Stimulated activated naive CD8-positive, alpha-beta T cell treated with anti-CD3 and anti-CD28 coated beads, Interleukin-15, Interleukin-2, amounts not matched to agents 100 ng/mL and 50 ng/mL, for 24 hours (primary cell): ENCODE data around the gene C13orf42.
"Not testable (repeated sequence)": the region's sequence is repeated elsewhere in the genome, so short reads cannot be mapped to it uniquely, and the experiment has no call there.

Experiments used
- H3K27ac Mint-ChIP-seq: one replicate; pipeline ENCODE4 v1.8.0; 2021; ENCODE audit warnings: mild to moderate bottlenecking, mixed read lengths
- H3K27me3 Mint-ChIP-seq: one replicate; pipeline ENCODE4 v1.8.0; 2021; ENCODE audit warnings: mixed read lengths
- H3K36me3 Mint-ChIP-seq: one replicate; pipeline ENCODE4 v1.8.0; 2021; ENCODE audit warnings: low read depth, mixed read lengths
- H3K4me1 Mint-ChIP-seq: one replicate; pipeline ENCODE4 v1.8.0; 2021; ENCODE audit warnings: low read depth, mixed read lengths
- H3K4me3 Mint-ChIP-seq: one replicate; pipeline ENCODE4 v1.8.0; 2021; ENCODE audit warnings: mild to moderate bottlenecking, mixed read lengths
- H3K9me3 Mint-ChIP-seq: one replicate; pipeline ENCODE4 v1.8.0; 2021; ENCODE audit warnings: mixed read lengths

The C13orf42 gene

DNA sequence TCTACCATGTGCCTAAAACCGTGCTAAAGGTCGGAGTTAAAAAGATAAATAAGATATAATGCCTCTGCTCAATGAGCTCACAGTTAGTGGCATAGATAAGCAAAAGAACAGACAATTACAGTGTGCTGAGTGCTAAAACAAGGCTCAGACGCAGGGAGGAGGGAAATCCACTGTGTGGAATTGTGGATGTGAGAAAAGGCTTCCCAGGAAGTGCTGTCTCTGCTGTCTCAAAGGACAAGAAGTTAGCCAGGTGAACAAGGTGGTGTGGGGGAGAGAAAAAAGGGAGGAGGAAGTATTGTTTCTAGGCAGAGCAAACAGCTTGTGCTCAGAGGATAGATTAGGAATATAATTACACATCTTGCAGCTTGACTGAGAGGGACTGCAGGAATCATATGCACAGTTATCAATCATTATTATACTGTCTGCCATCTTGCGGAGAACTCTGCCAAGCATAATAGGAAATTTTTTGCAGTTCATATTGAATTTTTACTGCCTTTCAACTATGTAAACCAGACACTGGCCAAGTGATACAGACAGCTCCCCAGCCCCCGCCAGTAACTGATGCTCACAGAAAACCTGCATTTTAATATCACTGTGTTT is 9.3 kb downstream of the C13orf42 start:
- no peaks in the 10 kb centered on the region for H3K9me3 Mint-ChIP-seq
- H3K36me3 Mint-ChIP-seq: no peaks in the 10 kb centered on the region
- H3K4me3 Mint-ChIP-seq: no peak overlapping the region
- peaks cover 20% of the 10 kb centered on the region for H3K27me3 Mint-ChIP-seq
- H3K27ac Mint-ChIP-seq: no peak overlapping the region
- no peaks in the 10 kb centered on the region for H3K4me1 Mint-ChIP-seq

DNA sequence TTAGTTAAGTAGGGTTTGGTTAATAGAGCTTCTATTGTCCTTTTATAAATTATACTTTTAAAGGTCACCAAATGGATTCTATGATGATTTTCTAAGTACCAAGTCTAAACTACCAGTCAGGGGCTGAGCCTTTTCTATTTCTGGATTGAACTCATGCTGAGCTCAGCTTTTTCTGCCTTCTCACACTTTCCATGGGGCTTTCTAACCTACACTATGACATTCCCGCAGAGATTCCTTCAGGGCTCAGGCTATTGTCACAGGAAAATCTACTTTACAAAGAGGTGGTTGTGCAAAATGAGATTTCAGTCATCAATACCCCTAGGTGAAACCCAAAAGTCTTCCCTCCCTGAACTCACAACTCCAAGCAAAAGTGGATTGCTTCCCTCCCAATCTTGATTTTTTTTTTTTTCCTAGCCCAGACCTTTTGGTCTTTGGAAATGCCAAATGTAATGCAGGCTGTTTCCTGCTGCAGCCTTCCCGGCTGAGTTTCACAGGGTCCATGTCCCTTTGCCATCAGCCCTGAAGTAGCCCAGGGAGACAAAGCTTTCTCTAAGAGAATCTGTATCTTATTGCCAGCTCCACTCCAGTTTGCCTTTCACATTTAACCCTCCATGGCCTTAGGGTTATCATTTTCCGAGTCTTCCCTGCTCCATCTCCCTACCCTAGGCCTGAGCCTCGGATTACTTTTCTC is 13.6 kb downstream of the C13orf42 start:
- no peak overlapping the region for H3K27ac Mint-ChIP-seq
- no peaks in the 10 kb centered on the region for H3K36me3 Mint-ChIP-seq
- peaks cover 11% of the 10 kb centered on the region for H3K27me3 Mint-ChIP-seq
- H3K4me3 Mint-ChIP-seq: no peak overlapping the region
- no peaks in the 10 kb centered on the region for H3K9me3 Mint-ChIP-seq
- H3K4me1 Mint-ChIP-seq: no peaks in the 10 kb centered on the region

DNA sequence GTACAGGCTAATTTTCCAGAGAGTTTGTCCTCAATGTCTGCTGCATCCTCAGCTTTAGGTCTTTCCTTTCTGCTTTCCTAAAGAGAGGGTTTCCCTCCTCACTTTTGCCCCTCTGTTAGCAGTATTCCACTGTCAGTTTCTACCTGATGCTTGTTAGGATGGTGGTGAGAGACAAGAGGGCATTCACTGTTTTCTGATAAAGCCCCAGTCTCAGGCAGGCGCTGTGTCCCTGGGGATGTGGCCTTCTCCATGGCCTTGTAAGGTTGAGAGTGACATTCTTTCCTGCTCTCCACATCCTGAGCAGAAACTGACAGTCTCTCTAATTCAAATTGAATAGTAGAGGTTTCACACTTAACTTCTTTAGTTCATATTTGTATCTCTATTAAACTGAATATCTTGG is 14.9 kb downstream of the C13orf42 start:
- no peak overlapping the region for H3K4me3 Mint-ChIP-seq
- no peaks in the 10 kb centered on the region for H3K36me3 Mint-ChIP-seq
- H3K27ac Mint-ChIP-seq: no peak overlapping the region
- H3K9me3 Mint-ChIP-seq: no peaks in the 10 kb centered on the region
- peaks cover 3% of the 10 kb centered on the region for H3K27me3 Mint-ChIP-seq
- H3K4me1 Mint-ChIP-seq: no peaks in the 10 kb centered on the region

DNA sequence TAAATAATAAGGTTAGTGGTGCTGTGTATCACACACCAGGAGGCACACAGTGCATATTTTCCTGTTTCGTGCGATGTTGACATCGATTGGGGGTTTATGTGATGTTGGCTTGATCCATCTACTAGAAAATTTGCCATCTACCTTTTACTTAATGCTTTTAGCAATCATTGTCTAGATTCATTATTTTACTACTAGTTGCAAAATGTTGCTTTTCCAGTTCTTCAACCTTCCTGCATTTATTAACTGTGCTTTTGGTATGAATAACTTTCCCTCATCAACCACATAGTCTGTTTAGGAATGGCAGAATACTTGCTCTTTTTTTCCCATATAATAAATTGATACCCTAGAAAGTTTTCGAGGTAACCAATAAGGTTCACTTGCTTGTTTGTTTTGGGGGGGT is 17.5 kb downstream of the C13orf42 start:
- H3K4me3 Mint-ChIP-seq: no peak overlapping the region
- H3K9me3 Mint-ChIP-seq: no peaks in the 10 kb centered on the region
- no peaks in the 10 kb centered on the region for H3K27me3 Mint-ChIP-seq
- H3K27ac Mint-ChIP-seq: no peak overlapping the region
- H3K4me1 Mint-ChIP-seq: no peaks in the 10 kb centered on the region
- no peaks in the 10 kb centered on the region for H3K36me3 Mint-ChIP-seq

DNA sequence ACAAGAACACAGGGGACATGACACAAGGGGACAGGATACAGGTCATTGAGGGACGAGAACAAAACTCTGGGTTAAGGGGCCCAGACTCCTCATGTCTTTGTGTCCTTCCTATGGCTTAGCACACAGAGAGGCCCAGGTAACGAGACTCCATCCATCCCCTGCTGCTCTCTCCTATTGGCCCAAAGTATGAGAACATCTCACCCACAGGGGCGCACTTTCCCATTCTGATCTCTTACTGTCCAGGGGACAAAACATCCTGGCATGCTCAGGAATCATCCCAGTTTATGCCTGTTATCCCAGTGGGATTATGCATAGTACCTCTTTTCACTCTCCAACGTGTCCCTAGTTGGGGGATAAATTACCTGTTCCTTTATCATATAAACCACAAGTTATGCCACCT is 19.2 kb downstream of the C13orf42 start:
- Mint-ChIP-seq H3K4me3 (no peak overlapping the region), H3K27ac (no peak overlapping the region), H3K4me1 (no peaks in the 10 kb centered on the region), H3K36me3 (no peaks in the 10 kb centered on the region), H3K9me3 (no peaks in the 10 kb centered on the region), H3K27me3 (no peaks in the 10 kb centered on the region)

DNA sequence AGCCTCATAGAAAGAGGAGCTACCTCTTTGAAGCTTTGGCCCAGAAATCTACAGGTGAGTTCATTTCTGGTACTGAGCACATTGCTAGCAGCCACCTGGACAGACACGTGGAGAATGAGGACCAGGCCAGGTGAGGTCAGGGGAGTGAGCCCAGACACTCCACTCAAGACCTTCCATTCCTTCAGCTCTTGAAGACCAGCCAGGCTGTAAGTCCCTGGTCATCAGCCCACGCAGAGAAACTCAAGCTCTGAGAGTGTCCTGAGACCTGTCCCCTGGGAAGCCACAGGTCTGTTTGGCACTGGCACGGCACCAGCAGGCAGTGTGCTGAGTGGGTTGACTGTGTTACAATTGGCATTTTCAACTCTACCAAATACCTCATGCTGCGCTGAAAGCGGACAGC is 27.4 kb downstream of the C13orf42 start:
- H3K27me3 Mint-ChIP-seq: no peaks in the 10 kb centered on the region
- H3K4me3 Mint-ChIP-seq: no peak overlapping the region
- no peak overlapping the region for H3K27ac Mint-ChIP-seq
- no peaks in the 10 kb centered on the region for H3K36me3 Mint-ChIP-seq
- no peaks in the 10 kb centered on the region for H3K4me1 Mint-ChIP-seq
- no peaks in the 10 kb centered on the region for H3K9me3 Mint-ChIP-seq

DNA sequence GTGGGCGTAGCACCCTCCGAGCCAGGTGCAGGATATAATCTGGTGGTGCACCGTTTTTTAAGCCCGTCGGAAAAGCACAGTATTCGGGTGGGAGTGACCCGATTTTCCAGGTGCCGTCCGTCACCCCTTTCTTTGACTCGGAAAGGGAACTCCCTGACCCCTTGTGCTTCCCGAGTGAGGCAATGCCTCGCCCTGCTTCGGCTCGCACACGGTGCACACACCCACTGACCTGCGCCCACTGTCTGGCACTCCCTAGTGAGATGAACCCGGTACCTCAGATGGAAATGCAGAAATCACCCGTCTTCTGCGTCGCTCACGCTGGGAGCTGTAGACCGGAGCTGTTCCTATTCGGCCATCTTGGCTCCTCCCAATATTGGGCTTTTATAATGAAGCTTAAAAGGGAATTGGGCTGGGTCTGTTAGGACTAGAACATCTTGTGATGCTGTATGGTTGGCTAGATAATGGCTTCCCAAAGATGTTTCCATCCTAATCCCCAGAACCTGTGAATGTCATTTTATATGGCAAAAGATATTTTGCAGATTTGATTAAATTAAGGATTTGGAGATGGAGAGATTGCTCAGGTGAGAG is 30.5 kb downstream of the C13orf42 start:
- H3K27ac Mint-ChIP-seq, H3K36me3 Mint-ChIP-seq, H3K27me3 Mint-ChIP-seq, H3K4me1 Mint-ChIP-seq, H3K9me3 Mint-ChIP-seq, H3K4me3 Mint-ChIP-seq: not testable (repeated sequence)

DNA sequence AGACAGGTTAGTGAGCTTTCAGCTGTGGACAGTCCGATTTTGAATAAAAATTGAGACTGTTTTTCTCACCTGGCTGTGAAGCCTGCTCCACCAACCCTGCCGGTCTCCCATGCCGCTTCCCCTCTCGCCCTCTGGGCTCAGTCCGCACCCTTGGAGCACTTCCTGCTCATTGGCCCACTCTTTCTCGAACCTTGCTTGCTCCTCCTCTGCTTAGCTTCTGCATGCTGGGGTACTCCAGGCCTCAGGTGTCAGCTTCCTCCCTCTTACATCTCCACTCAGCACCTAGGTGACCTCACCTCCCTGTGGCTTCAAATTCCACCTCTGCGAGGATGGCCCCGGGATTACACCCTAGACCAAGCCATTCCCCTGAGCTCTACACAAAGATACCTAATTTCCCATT is 39.6 kb downstream of the C13orf42 start:
- Mint-ChIP-seq H3K4me1 (peaks cover 11% of the 10 kb centered on the region), H3K36me3 (no peaks in the 10 kb centered on the region), H3K27ac (no peak overlapping the region), H3K27me3 (peaks cover 10% of the 10 kb centered on the region), H3K9me3 (no peaks in the 10 kb centered on the region), H3K4me3 (no peak overlapping the region)

DNA sequence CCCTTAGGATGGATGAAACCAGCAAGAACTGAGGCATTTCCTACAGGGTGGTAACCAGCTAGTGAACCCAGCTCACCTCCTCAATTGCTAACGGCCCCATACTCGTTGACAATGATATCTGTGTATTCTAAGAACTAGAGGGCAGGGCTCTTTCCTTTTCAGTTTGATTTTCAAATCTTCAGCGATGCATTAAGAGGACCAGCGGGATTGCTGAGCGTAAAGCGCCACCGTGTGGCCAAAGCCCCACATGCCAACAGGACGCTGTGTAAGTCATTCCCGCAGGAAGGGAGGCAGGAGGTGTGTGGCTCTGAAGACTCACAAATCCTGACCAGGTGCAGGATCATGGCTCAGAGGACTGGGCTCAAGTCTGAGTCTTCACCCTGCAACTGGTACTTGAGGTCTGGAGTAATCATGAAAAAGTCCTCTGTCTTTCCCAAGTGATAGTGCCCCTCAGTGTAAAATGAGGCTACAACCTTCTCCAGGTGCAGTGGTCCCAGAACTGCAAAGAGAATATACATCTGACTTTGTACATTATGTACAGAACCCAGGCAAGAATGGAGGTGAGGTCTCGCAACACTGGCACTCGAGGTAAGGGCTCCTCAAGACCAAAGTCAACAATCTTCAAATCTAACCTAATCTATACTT is 40.9 kb downstream of the C13orf42 start:
- Mint-ChIP-seq H3K4me1 (peaks cover 14% of the 10 kb centered on the region), H3K27me3 (peaks cover 17% of the 10 kb centered on the region), H3K27ac (no peak overlapping the region), H3K9me3 (no peaks in the 10 kb centered on the region), H3K4me3 (no peak overlapping the region), H3K36me3 (no peaks in the 10 kb centered on the region)

DNA sequence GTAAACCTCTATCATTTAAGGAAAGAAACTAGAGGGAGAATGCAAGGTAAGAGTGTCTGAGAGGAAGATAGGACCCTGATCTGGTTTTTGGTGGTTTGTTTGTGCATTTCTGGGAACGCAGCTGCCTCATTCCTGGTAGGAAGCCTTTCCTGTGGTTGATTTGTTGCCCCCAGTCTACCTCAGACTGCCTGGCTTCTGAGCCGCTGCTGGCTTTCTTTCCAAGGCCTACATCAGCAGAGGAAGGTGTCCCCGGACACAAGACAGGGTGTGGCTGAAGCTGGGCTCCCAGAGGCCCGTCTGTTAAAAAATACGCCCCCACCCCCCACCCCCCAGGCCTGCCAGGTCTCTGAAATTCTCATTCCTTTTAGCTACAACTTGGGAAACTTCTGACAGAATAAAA is 42.6 kb downstream of the C13orf42 start:
- Mint-ChIP-seq H3K4me1 (peaks cover 14% of the 10 kb centered on the region), H3K27me3 (peaks cover 23% of the 10 kb centered on the region), H3K36me3 (no peaks in the 10 kb centered on the region)

DNA sequence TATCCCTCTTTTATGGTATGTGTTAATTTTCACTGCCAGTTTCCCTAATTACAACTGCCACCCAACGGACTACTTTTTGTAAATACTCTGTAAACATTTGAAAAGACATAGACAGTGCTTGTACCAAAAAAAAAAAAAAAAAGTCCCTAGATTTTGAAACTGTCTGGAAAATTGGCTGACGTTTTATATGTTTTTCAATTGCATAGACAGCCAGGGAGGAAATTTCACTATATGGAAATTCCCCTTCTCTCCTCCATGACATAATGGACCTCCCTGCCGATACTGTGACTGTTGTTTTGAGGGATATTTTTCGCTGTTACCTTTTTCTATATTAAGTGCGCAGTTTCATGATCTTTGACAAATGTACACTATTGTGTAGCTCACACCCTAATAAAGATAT is 43.4 kb downstream of the C13orf42 start:
- Mint-ChIP-seq H3K27ac (no peak overlapping the region), H3K4me1 (peaks cover 14% of the 10 kb centered on the region), H3K27me3 (peaks cover 23% of the 10 kb centered on the region), H3K4me3 (no peak overlapping the region), H3K36me3 (no peaks in the 10 kb centered on the region), H3K9me3 (no peaks in the 10 kb centered on the region)

More for the DNA sequence above, 42.6 kb downstream of the C13orf42 start:
- no peaks in the 10 kb centered on the region for H3K9me3 Mint-ChIP-seq
- H3K4me3 Mint-ChIP-seq: no peak overlapping the region
- no peak overlapping the region for H3K27ac Mint-ChIP-seq

DNA sequence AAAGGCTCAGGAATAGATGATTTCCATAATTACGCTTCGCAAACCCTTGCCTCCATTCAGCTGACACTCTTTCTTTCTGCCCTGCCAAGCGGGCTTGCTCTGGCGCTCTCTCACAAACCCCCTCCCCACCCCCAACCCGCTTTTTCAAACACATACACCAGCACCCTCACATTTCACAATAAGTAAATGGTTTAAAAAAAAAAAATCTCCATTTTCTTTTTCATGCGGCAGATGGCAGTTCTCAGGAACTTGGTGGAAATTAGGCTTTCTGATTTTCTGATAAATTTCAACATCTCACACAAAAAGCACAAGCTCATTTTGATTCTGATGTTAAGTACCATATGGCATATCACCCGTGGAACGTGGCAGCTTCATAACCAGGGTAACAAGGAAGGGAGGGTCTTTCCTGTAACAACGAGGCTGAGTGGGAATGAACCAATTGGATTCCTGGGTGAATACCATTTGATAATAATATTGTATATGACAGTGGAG is 43.8 kb downstream of the C13orf42 start:
- Mint-ChIP-seq H3K27ac (no peak overlapping the region), H3K27me3 (peaks cover 23% of the 10 kb centered on the region), H3K9me3 (no peaks in the 10 kb centered on the region)

DNA sequence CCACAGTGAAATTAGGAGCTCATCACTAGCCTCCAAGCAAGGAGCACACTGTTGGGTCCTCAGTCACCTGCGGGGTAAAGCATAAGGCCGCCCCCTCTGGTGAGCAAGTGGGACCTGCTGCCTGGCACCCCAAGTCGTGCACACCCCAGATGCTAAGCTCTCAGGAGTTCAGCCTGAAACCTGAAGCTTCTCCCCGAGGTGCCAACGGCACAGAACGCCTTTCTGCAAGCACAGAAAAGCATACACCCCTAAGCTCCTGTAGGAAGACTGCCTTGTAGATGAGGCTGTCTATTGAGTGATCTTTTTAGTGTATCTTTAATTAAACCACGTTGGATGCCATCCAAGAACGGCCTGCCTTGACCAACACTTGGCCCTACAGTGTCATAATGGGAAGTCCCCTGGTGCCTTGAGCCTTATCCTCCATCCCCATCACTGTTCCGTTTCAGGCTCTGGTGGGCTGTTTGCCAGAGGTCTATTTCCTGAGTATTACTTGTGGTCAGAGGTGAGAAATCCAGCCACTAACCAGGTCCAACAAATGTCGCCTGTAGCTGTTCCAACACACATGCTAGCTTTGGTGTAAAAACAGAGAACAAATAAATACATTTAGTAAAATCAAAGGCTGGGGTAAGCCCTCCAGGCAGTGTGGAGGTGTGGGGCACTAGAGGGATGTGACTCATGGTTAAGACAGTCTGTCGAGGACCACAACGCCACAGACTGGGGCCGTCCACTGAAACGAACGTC is 44.8 kb downstream of the C13orf42 start:
- Mint-ChIP-seq H3K4me3 (no peak overlapping the region), H3K27ac (no peak overlapping the region), H3K27me3 (peaks cover 23% of the 10 kb centered on the region), H3K4me1 (peaks cover 14% of the 10 kb centered on the region), H3K36me3 (no peaks in the 10 kb centered on the region), H3K9me3 (no peaks in the 10 kb centered on the region)

More for the DNA sequence above, 43.8 kb downstream of the C13orf42 start:
- Mint-ChIP-seq H3K36me3 (no peaks in the 10 kb centered on the region), H3K4me3 (no peak overlapping the region), H3K4me1 (peaks cover 14% of the 10 kb centered on the region)

DNA sequence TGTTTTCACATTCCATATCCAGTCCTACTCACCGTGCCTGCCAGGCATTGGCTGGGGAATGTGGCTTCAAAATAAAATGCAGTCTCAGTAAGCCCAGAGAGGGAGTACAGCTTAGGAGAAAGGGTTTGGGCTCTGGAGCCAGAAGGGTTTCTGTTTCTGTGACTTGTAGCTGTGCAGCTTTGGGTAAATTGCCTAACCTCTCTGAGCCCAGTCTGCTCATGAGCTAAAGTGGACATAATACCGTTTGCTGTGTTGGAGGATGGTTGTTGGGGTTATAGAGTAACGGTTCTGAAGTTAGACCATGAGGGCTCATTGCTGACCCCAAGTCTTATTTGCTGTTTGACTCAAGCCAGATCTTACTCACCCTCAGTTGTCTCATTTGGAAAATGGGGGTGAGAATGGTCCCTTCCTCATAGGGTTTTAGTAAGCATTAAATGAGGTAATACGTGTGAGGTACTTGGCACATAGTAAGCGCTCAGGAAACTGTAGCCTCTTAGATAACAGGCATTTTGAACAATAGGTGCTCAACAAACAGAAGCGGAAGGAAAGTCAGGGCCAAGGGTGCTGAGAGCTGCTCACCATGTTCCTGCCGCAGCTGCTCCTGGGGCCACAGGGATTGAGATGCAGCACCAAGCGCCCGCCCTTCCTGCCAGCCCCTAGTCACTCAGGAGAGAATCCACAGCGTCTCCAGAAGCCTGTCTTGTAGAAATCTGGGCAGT is 45.5 kb downstream of the C13orf42 start:
- Mint-ChIP-seq H3K36me3 (no peaks in the 10 kb centered on the region), H3K27ac (no peak overlapping the region), H3K9me3 (no peaks in the 10 kb centered on the region), H3K4me3 (no peak overlapping the region), H3K4me1 (peaks cover 14% of the 10 kb centered on the region), H3K27me3 (peaks cover 23% of the 10 kb centered on the region)
